ENCODE measurements around the gene KLF13. TPM values are rescaled to one million over a fixed set of nuclear protein-coding genes. Genes with fewer than 3 reads are reported as not detected.

The KLF13 gene
- polyA plus RNA-seq, 2 of the 4 experiments (the other 2 are of a cell fraction): 53.5 TPM

GRCh38 chr15:31376511-31376910, 49.9 kb downstream of the KLF13 start:
- no peak for FAIRE-seq

GRCh38 chr15:31377030-31377429, 50.4 kb downstream of the KLF13 start:
- peaks cover 14% of the 10 kb centered on the region for H3K4me1 ChIP-seq
- no peak overlapping the region for H3K4me2 ChIP-seq
- H3K4me3 ChIP-seq: no peak overlapping the region
- H3K27ac ChIP-seq: no peak overlapping the region
- FAIRE-seq (no peak), ATAC-seq (no peak), DNase-seq (ENCODE audit: low read depth in 1 of 2, low spot score in 1 of 2) (no peak)
- TF ChIP-seq KDM5A (IDR thresholded peaks at IDR 0.05) (no peak), NFE2L2 (conservative IDR thresholded peaks at IDR 0.05; ENCODE audit: low read length) (no peak), TP53 (CRISPR knock-in tag; IDR thresholded peaks at IDR 0.05) (no peak), CHD4 (IDR thresholded peaks at IDR 0.05; ENCODE audit: borderline replicate concordance) (no peak), REST (IDR thresholded peaks at IDR 0.05) (no peak), ATOH8 (CRISPR knock-in tag; IDR thresholded peaks at IDR 0.05; ENCODE audit: low read depth) (no peak), ZSCAN20 (CRISPR knock-in tag; IDR thresholded peaks at IDR 0.05) (no peak), FOSB (CRISPR knock-in tag; IDR thresholded peaks at IDR 0.05) (no peak), HDAC2 (IDR thresholded peaks at IDR 0.05) (no peak), HEYL (CRISPR knock-in tag; IDR thresholded peaks at IDR 0.05) (no peak), MAFK (IDR thresholded peaks at IDR 0.05; ENCODE audit: partially characterized antibody) (no peak), HOXB13 (CRISPR knock-in tag; IDR thresholded peaks at IDR 0.05; ENCODE audit: low read depth) (no peak), MYC (IDR thresholded peaks at IDR 0.05; ENCODE audit: borderline replicate concordance, low read length) (no peak), NPAS2 (CRISPR knock-in tag; IDR thresholded peaks at IDR 0.05; ENCODE audit: borderline replicate concordance) (no peak), GATA3 (IDR thresholded peaks at IDR 0.05; ENCODE audit: borderline replicate concordance) (no peak), RARB (CRISPR knock-in tag; IDR thresholded peaks at IDR 0.05) (no peak)
- H3K9me3 ChIP-seq: no peaks in the 10 kb centered on the region
- WGBS (ENCODE audit: missing lambda C conversion rate): 90% methylated on average over 9 of the region's 9 CpGs
- ChIA-PET POLR2A (no interaction called here), CTCF (interaction anchor here (0.6 to 1.6 kb wide), 4 partner anchors 12 to 161 kb away, joined by 3 to 4 read pairs (median 4); no protein-coding TSS in a partner anchor)

More at GRCh38 chr15:31376511-31376910, 49.9 kb downstream of the KLF13 start:
- H3K4me2 ChIP-seq: no peak overlapping the region
- peaks cover 14% of the 10 kb centered on the region for H3K4me1 ChIP-seq
- TF ChIP-seq EP300 (IDR thresholded peaks at IDR 0.05) (no peak), CHD2 (IDR thresholded peaks at IDR 0.05; ENCODE audit: low read length, partially characterized antibody) (no peak), HDAC2 (IDR thresholded peaks at IDR 0.05) (no peak), HOXA7 (CRISPR knock-in tag; IDR thresholded peaks at IDR 0.05) (no peak), SREBF2 (IDR thresholded peaks at IDR 0.05) (no peak), RCOR1 (IDR thresholded peaks at IDR 0.05; ENCODE audit: low read depth, low read length) (no peak)
- DNase-seq (ENCODE audit: low read depth in 1 of 2, low spot score in 1 of 2) (no peak), ATAC-seq (no peak)
- no peak overlapping the region for H3K4me3 ChIP-seq
- WGBS (ENCODE audit: missing lambda C conversion rate): 93% methylated on average over 11 of the region's 11 CpGs
- no peaks in the 10 kb centered on the region for H3K9me3 ChIP-seq
- POLR2A ChIA-PET: interaction anchor here (0.6 kb wide), 1 partner anchor 48 kb away, joined by 3 read pairs; no protein-coding TSS in a partner anchor
- CTCF ChIA-PET: no interaction called here
- H3K27ac ChIP-seq: no peak overlapping the region

Data from A549 (cell line).